Body of pancreas (tissue), 4 donors: ENCODE measurements around the gene TAAR1. TPM values are rescaled to one million over a fixed set of nuclear protein-coding genes. Genes with fewer than 3 reads are reported as not detected.
A peak's percentile ranks its signal among the peaks of the same experiment; 100 is the strongest.
"Not testable (repeated sequence)": the region's sequence is repeated elsewhere in the genome, so short reads cannot be mapped to it uniquely, and the experiment has no call there.

Experiments
- ATAC-seq: fragments of 150-250 bp; one replicate; pipeline ENCODE4 v1.9.1; 2016
- DNase-seq, 4 donors: peaks; one replicate each; pipeline ENCODE4 v3.0.0-alpha.2; 2019
- H3K27ac ChIP-seq, 4 donors: fragments of 200-600 bp; sonication (generic); 1 replicate in 3 of 4; 2 replicates in 1 of 4; pipeline versions ENCODE4 v1.5.1 to v1.6.1; 2016 to 2019; ENCODE audit warnings: mild to moderate bottlenecking in 1 of 4, mixed read lengths in 1 of 4, moderate library complexity in 1 of 4
- H3K27me3 ChIP-seq, 2 donors: fragments of 200-600 bp; sonication (generic); one replicate each; pipeline ENCODE4 v1.6.0; 2016; ENCODE audit warnings: mild to moderate bottlenecking in 1 of 2
- H3K36me3 ChIP-seq, 2 donors: fragments of 200-600 bp; sonication (generic); replicated peaks in 1 of 2; 2 replicates each; pipeline ENCODE4 v1.5.1; 2016; ENCODE audit warnings: low read depth in 2 of 2; ENCODE audit not compliant: insufficient read depth in 1 of 2
- H3K4me1 ChIP-seq: fragments of 200-600 bp; sonication (generic); one replicate; pipeline ENCODE4 v1.6.0; 2016
- H3K4me3 ChIP-seq, 2 donors: fragments of 200-600 bp; sonication (generic); 1 replicate in 1 of 2; 2 replicates in 1 of 2; pipeline ENCODE4 v1.5.1; 2016 to 2019
- H3K9me3 ChIP-seq, 3 donors: fragments of 200-600 bp; sonication (generic); 1 replicate in 2 of 3; 2 replicates in 1 of 3; pipeline ENCODE4 v1.5.1; 2016
- POLR2A ChIP-seq, 3 donors: fragments of 450-650 bp; IDR thresholded peaks; one replicate each; pipeline ENCODE4 v1.6.1; 2016; ENCODE audit warnings: antibody characterized with exemption in 3 of 3, mild to moderate bottlenecking in 2 of 3
- WGBS, 2 donors: methylation state at CpG; one replicate each; pipeline ENCODE4 v1.1.5; 2017; 5-methylcytosine and 5-hydroxymethylcytosine counted together
- intact Hi-C: fragments of 100-400 bp; cut with DNase I; formaldehyde crosslinking; loops from one replicate; pipeline ENCODE4 v1.15.1; 2023
- total RNA-seq, 2 donors: library from RNA; depleted of rRNA; stranded (reverse); fragments of >200 nt; gene quantifications; one replicate each; pipeline ENCODE4 v1.1.0, GENCODE V29; 2016
- TF ChIP-seq, protein P1 (sequence below), 7 experiments: fragments of 450-650 bp in 4 of 7; fragments of 200-600 bp in 3 of 7; sonication (generic) in 3 of 7; IDR thresholded peaks; one replicate each; pipeline ENCODE4 v1.5.1; 2016 to 2019; ENCODE audit warnings: antibody characterized with exemption in 7 of 7

TAAR1 gene
- total RNA-seq, 2 donors from 2014 or later = not detected

GRCh38 chr6:132686531-132686930 lies 27.5 kb upstream of the TAAR1 start:
- intact Hi-C loops = no loop called here
- Histone ChIP-seq H3K4me1 (no peaks in the 10 kb centered on the region), H3K36me3 (no peaks in the 10 kb centered on the region), H3K4me3 (no peak overlapping the region), H3K9me3 (no peaks in the 10 kb centered on the region), H3K27me3 (no peaks in the 10 kb centered on the region), H3K27ac (peak overlapping the region in 1 of 4 donors; percentile 44)
- no peak for ATAC-seq
- TF ChIP-seq POLR2A (IDR thresholded peaks at IDR 0.05) = no peak
- TF ChIP-seq, protein P1, sequence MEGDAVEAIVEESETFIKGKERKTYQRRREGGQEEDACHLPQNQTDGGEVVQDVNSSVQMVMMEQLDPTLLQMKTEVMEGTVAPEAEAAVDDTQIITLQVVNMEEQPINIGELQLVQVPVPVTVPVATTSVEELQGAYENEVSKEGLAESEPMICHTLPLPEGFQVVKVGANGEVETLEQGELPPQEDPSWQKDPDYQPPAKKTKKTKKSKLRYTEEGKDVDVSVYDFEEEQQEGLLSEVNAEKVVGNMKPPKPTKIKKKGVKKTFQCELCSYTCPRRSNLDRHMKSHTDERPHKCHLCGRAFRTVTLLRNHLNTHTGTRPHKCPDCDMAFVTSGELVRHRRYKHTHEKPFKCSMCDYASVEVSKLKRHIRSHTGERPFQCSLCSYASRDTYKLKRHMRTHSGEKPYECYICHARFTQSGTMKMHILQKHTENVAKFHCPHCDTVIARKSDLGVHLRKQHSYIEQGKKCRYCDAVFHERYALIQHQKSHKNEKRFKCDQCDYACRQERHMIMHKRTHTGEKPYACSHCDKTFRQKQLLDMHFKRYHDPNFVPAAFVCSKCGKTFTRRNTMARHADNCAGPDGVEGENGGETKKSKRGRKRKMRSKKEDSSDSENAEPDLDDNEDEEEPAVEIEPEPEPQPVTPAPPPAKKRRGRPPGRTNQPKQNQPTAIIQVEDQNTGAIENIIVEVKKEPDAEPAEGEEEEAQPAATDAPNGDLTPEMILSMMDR (IDR thresholded peaks at IDR 0.05) = no peak
- no peak for DNase-seq
- 87 to 92% methylated on average over 3 of the region's 3 CpGs for WGBS, 2 donors

DNA sequence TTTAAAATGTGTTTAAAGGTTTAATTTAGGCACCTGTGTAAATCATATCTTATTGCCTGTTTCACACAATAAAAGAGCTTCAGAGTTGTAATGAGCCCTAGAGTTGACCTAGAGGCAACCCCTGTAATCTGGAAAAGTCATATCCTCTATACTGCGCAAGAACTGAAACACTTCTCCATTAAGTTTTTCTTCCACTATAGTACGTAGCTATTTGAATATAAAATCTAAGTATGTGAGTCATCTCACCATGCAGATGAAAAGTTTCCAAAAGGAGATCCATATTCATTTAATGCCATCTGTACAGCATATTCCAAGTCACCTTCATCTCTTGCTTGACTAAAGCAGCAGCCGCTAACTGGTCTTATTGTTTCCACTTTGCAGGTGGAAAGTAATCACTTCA lies 26.0 kb upstream of the TAAR1 start:
- no peak for TF ChIP-seq POLR2A (IDR thresholded peaks at IDR 0.05)
- TF ChIP-seq, protein P1 (IDR thresholded peaks at IDR 0.05) = no peak
- Histone ChIP-seq H3K27ac (no peak overlapping the region), H3K9me3 (no peaks in the 10 kb centered on the region), H3K27me3 (no peaks in the 10 kb centered on the region), H3K36me3 (no peaks in the 10 kb centered on the region), H3K4me3 (no peak overlapping the region), H3K4me1 (no peaks in the 10 kb centered on the region)
- 77 to 84% methylated on average over 3 of the region's 3 CpGs for WGBS, 2 donors
- no peak for DNase-seq
- intact Hi-C loops = no loop called here
- no peak for ATAC-seq

- H3K36me3 ChIP-seq = no peaks in the 10 kb centered on the region
- no peak for TF ChIP-seq POLR2A (IDR thresholded peaks at IDR 0.05)
- TF ChIP-seq, protein P1 (IDR thresholded peaks at IDR 0.05) = no peak
- H3K4me1 ChIP-seq = no peaks in the 10 kb centered on the region
- no peaks in the 10 kb centered on the region for H3K27me3 ChIP-seq
- H3K27ac ChIP-seq = no peak overlapping the region
- no peak overlapping the region for H3K4me3 ChIP-seq
- WGBS, 2 donors = 69 to 72% methylated on average over 6 of the region's 6 CpGs
- H3K9me3 ChIP-seq = no peaks in the 10 kb centered on the region
- DNase-seq = no peak
- no peak for ATAC-seq
- intact Hi-C loops = no loop called here
These were observed 25.3 kb upstream of the TAAR1 start for GRCh38 chr6:132684272-132684671.

GRCh38 chr6:132683543-132683942 lies 24.6 kb upstream of the TAAR1 start:
- DNase-seq (no peak), ATAC-seq (no peak)
- 66% methylated on average over 6 of the region's 6 CpGs for WGBS, 2 donors
- peak overlapping the region in 1 of 4 donors; percentile 17 for H3K27ac ChIP-seq
- no peaks in the 10 kb centered on the region for H3K9me3 ChIP-seq
- no peaks in the 10 kb centered on the region for H3K4me1 ChIP-seq
- intact Hi-C loops = no loop called here
- TF ChIP-seq POLR2A (IDR thresholded peaks at IDR 0.05) = no peak
- TF ChIP-seq, protein P1 (IDR thresholded peaks at IDR 0.05) = no peak
- H3K36me3 ChIP-seq = no peaks in the 10 kb centered on the region
- H3K27me3 ChIP-seq = no peaks in the 10 kb centered on the region
- no peak overlapping the region for H3K4me3 ChIP-seq

DNA sequence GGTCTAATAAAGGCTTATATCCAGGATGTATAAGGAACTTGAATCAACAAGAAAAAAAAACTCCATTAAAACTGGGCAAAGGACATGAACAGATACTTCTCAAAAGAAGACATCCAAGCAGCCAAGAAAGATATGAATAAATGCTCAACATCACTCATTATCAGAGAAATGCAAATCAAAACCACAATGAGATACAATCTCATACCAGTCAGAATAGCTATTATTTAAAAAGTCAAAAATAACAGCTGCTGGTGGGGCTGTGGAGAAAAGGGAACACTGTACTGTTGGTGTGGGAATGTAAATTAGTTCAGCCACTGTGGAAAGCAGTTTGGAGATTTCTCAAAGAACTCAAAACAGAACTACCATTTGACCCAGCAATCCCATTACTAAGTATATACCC lies 20.1 kb upstream of the TAAR1 start:
- H3K4me3 ChIP-seq, DNase-seq, H3K9me3 ChIP-seq, intact Hi-C loops, ATAC-seq, H3K36me3 ChIP-seq, H3K27ac ChIP-seq, H3K4me1 ChIP-seq, H3K27me3 ChIP-seq: not testable (repeated sequence)
